ENCODE measurements around the gene MYB.

The MYB gene

DNA sequence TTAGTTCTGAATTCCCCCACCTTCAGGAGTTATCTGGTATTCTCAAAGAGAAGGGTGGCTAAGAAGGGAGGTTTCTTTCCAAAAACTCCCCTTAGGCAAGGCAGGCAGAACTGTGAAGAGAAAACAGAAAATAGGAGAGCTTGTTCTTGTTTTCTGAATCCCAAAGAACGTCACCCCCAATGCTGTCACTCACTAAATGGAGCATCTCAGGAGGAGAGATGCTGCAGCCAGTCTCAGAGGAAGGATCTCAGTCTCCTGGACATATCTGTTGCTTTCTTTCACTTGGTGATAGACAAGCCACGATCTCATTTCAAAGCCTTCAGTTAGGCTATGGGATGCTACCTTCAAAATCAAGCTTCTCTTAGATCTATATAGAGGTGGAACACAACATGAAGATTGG is 16.1 kb upstream of the MYB start:
- no peak for DNase-seq

- no peak for DNase-seq
Measured at GRCh38 chr6:135166515-135166914, 14.6 kb upstream of the MYB start.

DNA sequence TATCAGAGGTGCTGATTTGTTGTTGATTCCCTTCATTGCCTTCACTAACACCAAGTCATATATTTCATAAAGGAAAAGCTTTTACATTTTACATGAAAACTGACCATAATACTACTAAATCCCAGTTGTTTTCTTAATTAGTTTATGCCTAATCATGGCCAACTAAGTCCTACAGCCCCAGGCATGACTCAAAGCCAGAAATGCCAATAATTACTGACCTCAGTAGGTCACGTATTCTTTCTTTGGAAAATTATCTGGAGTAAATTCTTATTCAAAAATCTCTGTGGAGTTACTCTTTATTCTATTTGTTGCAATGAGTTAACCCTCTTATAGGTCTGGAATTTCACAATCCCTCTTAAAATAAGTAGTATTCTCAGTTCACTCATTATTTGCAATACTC is 13.5 kb upstream of the MYB start:
- no peak for DNase-seq

GRCh38 chr6:135168766-135169165 is 12.3 kb upstream of the MYB start:
- no peak for DNase-seq

DNA sequence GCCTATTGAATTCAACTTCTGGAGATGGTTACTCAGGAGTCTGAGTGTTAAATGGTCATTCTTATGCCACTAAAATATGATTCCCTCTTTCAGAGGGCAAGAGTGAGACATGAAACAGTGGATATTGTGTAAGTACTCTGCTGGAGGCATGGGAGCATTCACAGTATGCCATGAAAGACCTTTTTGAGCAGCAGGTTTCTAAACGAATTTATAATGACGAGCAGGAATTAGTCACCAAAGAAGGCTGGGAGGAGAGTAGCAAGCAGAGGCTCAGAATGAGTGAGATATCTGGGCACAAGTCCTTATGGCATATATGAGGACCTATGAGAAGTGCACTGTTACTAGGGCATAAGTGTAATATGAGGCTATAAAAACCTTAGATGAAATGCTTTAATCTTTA is 10.9 kb upstream of the MYB start:
- DNase-seq: no peak

DNA sequence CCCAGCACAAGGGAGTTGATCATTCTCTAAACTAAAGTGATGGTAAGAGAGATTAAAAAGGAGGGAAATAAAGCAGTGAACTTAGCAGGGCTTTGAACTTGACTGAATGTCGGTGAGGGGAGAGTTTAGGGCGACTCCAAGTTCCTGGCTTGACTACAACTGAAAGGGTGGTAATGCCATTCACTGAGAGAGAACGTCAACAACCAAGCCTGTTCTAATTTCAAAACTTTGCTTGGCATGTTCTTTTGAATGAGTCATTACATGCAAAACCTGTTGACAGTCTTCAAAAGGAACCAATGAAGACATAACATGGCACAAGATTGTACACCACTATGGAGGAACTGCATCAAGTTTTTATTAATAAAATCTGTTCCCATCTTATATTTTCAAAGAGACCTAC is 10.3 kb upstream of the MYB start:
- no peak for DNase-seq

DNA sequence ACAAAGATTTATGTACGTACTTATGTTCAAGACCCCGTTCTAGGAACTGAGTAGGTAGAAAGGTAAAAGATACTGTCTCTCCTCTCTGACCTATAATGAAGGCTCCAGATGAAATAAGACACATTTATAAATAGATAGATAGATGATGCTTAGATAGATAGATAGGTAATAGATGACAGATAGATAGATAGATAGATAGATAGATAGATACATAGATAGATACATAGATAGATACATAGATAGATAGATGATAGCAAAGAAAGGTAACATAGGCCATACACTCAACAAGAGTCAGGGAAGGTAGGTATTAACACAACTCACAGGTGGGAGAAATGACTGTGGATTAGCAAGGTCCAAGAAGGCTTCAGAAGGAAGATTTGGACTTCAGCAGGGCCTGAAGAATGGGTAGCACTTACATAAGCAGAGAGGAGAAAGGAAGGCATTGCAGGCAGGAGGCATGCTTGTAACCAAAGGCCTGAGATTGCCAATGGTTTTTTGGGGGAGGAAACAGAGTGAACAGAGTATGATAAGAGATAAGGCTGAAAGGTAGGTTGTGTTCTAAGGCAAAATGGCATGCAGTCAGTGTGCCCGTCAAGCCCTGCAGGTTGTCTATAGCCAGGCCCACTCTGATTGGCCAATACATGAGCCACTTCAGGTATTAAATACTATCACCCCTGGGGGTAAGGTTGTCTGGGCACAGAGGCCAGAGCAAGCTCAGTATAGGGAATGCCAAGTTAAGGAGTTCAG is 7.7 kb upstream of the MYB start:
- DNase-seq: no peak

GRCh38 chr6:135173989-135174484 is 7.1 kb upstream of the MYB start:
- DNase-seq: no peak

DNA sequence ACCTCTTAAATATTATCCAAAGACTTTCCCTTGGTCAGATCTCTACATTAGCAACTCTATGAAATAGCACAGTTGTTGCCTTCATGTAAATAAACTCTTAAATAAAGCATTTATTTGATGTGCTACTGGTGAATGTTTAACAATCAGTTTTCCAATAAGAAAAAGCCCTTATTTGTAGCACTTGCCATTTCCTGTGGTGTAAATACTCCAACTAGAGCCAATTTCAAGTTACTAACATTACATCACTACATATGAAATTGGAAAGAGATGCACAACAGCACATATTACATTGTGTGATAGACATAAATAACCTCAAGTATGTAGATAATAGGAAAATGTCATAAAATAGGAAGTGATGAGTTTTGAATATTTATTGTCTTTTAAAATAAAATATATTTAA is 5.0 kb upstream of the MYB start:
- DNase-seq: no peak

DNA sequence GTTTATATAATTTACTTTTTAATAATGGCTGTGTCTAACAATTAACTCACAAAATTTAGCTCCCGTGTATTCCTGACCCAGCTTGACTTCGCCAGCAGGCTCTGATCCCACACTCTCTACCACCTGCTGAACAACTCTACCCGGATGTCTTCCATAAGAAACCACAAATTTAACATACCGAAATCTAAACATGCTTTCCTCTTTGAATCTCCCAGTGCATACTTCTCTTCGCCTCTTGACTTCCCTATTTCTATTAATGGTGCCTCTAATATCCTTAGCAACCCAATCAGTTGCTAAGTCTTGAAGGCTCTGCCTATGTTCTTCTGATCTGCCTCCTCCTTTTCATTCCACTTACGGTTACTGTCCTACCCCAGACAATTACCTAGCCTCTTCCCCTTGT is 4.6 kb upstream of the MYB start:
- DNase-seq: no peak

DNA sequence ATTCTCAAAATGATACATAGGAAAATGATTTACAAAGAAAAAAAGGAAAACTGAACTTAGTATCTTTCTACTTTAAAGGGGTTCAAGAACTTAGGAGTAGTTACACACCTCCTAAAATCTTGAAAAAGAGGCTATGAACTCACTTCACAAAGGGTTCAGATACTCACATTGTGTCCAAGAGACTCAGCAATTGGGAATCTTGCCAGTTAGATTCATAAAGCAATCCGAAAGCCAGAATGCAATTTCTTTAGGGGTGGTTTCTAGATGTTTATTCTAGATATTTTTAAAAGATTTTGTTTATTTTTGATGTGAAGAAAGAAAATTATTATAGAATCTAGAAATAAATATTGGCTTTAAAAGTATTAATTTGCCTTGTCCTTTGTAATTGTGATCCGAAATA is 1.7 kb upstream of the MYB start:
- no peak for DNase-seq

DNA sequence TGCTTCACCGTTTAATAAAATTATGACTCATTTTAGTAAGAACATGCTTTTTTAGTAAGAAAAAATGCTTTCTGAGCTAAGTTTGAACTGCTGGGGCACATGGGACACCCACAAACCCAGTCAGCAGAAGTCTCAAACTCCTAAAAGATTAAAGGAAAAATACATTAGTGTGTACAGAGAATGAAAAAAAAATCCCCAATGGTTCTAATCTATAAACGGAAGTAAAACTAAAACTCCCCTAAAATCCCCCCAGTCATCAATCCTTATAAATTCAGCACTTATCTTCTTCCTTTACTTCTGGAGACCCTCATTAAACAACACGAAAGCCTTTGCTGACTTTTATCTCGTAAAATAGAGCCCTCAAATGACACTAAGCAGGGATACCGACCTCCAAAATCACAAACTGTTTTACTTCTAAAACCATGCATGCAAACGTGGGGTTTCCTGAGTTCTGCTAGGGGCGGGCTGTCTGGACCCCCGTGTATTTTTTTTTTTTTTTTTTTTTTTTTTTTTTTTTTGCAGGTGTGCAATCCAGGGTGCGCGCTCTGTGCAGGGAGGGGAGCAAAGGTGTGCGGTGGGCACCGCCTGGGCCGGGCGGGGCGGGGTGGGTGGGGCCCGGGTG is 1.1 kb upstream of the MYB start:
- DNase-seq: no peak

DNA sequence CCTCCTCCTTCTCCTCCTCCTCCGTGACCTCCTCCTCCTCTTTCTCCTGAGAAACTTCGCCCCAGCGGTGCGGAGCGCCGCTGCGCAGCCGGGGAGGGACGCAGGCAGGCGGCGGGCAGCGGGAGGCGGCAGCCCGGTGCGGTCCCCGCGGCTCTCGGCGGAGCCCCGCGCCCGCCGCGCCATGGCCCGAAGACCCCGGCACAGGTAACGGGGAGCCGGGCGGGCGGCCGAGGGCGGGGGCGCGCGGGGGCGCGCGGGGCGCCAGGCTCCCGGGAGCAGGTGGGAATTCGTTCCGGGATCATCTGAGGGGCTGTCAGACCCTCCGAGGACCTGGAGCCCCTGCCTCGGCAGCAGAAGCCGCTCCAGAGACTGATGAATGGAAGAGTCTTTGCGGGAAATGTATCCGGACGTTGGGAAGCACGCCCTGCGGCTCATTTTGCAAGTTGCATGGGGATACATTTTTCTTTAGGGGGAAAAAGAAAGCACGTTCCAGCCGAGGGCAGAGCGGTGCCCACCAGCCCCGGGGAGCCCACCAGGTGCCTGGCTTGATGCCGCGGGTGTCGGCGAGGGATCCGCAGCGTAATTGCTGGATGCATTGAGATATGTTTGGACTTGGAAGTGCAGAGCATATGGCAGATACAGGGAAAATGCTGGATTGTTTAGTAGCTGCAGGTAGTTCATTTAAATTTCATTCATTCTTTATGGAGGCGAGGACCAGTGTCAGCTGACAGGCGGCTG is 394 bp downstream of the MYB start:
- peak; percentile 9 for DNase-seq

GRCh38 chr6:135182071-135183001 is 1.2 kb downstream of the MYB start:
- peak; percentile 26 for DNase-seq

- peak; percentile 56 for DNase-seq
Measured at GRCh38 chr6:135183002-135183531, 2.0 kb downstream of the MYB start.

- peak; percentile 65 for DNase-seq
Measured at GRCh38 chr6:135183532-135184440, 2.7 kb downstream of the MYB start.

- no peak for DNase-seq
Measured at GRCh38 chr6:135185483-135185882, 4.4 kb downstream of the MYB start.

GRCh38 chr6:135186255-135186654 is 5.1 kb downstream of the MYB start:
- DNase-seq: no peak

DNA sequence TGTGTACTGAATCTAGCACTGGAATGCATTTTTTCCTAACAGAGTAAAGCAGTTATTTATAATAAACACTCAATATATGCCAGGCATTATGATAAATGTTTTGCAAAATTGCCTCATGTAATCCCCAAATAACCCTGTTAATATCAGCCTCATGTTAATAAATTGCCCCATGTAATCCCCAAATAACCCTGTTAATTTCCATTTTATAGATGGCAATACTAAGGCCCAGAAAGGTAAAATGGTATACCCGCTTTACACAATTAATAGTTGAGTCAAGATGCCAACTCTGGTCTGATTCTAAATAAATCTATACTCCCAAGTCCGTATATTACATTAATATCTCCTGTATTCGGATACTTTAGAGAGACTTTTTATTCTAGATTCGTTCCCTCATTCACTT is 6.3 kb downstream of the MYB start:
- no peak for DNase-seq

GRCh38 chr6:135188718-135189117 is 7.6 kb downstream of the MYB start:
- no peak for DNase-seq

- DNase-seq: no peak
Measured at GRCh38 chr6:135189344-135189743, 8.2 kb downstream of the MYB start.

Measured in activated CD4-positive, alpha-beta T cell treated with anti-CD3 and anti-CD28 coated beads for 1 hour (primary cell).